ENCODE results near the gene HNRNPH1. TPM values are rescaled to one million over a fixed set of nuclear protein-coding genes. Genes with fewer than 3 reads are reported as not detected.

HNRNPH1 gene
- total RNA-seq, 2 donors from 2014 or later = 335 to 732 TPM

- TF ChIP-seq, protein P1, sequence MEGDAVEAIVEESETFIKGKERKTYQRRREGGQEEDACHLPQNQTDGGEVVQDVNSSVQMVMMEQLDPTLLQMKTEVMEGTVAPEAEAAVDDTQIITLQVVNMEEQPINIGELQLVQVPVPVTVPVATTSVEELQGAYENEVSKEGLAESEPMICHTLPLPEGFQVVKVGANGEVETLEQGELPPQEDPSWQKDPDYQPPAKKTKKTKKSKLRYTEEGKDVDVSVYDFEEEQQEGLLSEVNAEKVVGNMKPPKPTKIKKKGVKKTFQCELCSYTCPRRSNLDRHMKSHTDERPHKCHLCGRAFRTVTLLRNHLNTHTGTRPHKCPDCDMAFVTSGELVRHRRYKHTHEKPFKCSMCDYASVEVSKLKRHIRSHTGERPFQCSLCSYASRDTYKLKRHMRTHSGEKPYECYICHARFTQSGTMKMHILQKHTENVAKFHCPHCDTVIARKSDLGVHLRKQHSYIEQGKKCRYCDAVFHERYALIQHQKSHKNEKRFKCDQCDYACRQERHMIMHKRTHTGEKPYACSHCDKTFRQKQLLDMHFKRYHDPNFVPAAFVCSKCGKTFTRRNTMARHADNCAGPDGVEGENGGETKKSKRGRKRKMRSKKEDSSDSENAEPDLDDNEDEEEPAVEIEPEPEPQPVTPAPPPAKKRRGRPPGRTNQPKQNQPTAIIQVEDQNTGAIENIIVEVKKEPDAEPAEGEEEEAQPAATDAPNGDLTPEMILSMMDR (IDR thresholded peaks at IDR 0.05) = no peak
- TF ChIP-seq POLR2A (IDR thresholded peaks at IDR 0.05) = no peak
- ATAC-seq (no peak), DNase-seq (no peak)
- H3K36me3 ChIP-seq (replicated peaks in 1 of 2; ENCODE audit: insufficient read depth in 1 of 2, low read depth in 2 of 2) = peaks cover 10 to 53% of the 10 kb centered on the region in 2 donors
- H3K27ac ChIP-seq = no peak overlapping the region
- no peaks in the 10 kb centered on the region for H3K27me3 ChIP-seq
- 86 to 95% methylated on average over 7 to 13 of the region's 13 CpGs for WGBS, 2 donors
- no peak overlapping the region for H3K4me3 ChIP-seq
- no peaks in the 10 kb centered on the region for H3K4me1 ChIP-seq
- intact Hi-C loops (cut with DNase I) = no loop called here
- no peaks in the 10 kb centered on the region for H3K9me3 ChIP-seq
These were observed 27.1 kb downstream of the HNRNPH1 start for GRCh38 chr5:179596421-179596820.

DNA sequence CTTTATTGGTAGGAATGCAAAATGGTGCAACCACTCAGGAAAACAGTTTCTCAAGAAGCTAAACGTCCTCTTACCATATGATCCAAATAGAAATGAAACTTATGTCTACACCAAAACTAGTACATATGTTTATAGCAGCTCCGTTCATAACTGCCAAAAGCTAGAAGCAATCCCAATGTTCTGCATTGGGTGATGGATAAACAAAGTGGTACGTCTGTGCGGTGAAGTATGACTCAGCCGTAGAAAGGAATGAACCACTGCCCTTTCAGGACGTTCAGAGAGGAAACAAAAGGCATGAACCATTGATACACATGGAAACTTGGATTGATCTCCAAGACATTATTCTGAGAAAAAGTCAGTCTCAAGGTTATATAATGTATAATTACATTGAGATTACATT is 27.6 kb downstream of the HNRNPH1 start:
- TF ChIP-seq POLR2A (IDR thresholded peaks at IDR 0.05) = no peak
- TF ChIP-seq, protein P1 (IDR thresholded peaks at IDR 0.05) = no peak
- ATAC-seq (no peak), DNase-seq (no peak)
- intact Hi-C loops (cut with DNase I) = no loop called here
- WGBS, 2 donors = 82 to 84% methylated on average over 6 of the region's 6 CpGs
- Histone ChIP-seq H3K27ac (no peak overlapping the region), H3K27me3 (no peaks in the 10 kb centered on the region), H3K4me3 (no peak overlapping the region), H3K36me3 (replicated peaks in 1 of 2; ENCODE audit: insufficient read depth in 1 of 2, low read depth in 2 of 2) (peaks cover 10 to 53% of the 10 kb centered on the region in 2 donors), H3K9me3 (no peaks in the 10 kb centered on the region), H3K4me1 (no peaks in the 10 kb centered on the region)

GRCh38 chr5:179588166-179588565 is 35.3 kb downstream of the HNRNPH1 start:
- ATAC-seq (no peak), DNase-seq (no peak)
- Histone ChIP-seq H3K4me3 (no peak overlapping the region), H3K9me3 (no peaks in the 10 kb centered on the region), H3K27ac (no peak overlapping the region), H3K27me3 (no peaks in the 10 kb centered on the region), H3K36me3 (replicated peaks in 1 of 2; ENCODE audit: insufficient read depth in 1 of 2, low read depth in 2 of 2) (peaks cover 8 to 29% of the 10 kb centered on the region in 2 donors), H3K4me1 (no peaks in the 10 kb centered on the region)
- intact Hi-C loops (cut with DNase I) = no loop called here
- TF ChIP-seq, protein P1 (IDR thresholded peaks at IDR 0.05) = no peak
- no peak for TF ChIP-seq POLR2A (IDR thresholded peaks at IDR 0.05)
- WGBS, 2 donors = 72 to 87% methylated on average over 3 of the region's 3 CpGs

DNA sequence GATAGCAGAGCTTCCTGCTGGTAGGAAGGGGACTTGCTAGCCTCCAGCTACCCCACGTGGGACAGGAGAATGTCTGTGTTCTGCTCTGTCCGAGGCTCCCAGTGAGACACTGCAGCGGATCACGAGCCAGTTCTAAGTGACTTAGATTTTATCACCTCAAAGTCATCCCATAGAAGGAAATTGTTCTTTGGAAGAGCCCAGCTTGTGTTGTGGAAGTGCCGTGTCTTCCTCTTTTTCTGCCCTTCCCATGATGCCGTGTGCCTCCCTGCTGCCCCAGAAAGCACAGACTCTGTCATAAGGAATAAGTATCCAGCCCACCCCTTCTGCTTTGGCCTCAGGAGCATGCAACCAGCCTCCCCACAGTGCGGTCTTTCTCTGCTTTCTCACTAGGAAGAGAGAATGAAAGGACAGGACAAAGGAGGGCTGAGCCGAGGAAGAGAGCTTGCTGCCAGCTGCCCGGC is 37.5 kb downstream of the HNRNPH1 start:
- intact Hi-C loops (cut with DNase I) = no loop called here
- Histone ChIP-seq H3K36me3 (replicated peaks in 1 of 2; ENCODE audit: insufficient read depth in 1 of 2, low read depth in 2 of 2) (peaks cover 4 to 21% of the 10 kb centered on the region in 2 donors), H3K4me3 (no peak overlapping the region), H3K4me1 (no peaks in the 10 kb centered on the region), H3K27me3 (no peaks in the 10 kb centered on the region), H3K9me3 (no peaks in the 10 kb centered on the region), H3K27ac (no peak overlapping the region)
- 77 to 90% methylated on average over 6 to 9 of the region's 9 CpGs for WGBS, 2 donors
- DNase-seq = no peak
- ATAC-seq = no peak
- TF ChIP-seq, protein P1 (IDR thresholded peaks at IDR 0.05) = no peak
- TF ChIP-seq POLR2A (IDR thresholded peaks at IDR 0.05) = no peak

DNA sequence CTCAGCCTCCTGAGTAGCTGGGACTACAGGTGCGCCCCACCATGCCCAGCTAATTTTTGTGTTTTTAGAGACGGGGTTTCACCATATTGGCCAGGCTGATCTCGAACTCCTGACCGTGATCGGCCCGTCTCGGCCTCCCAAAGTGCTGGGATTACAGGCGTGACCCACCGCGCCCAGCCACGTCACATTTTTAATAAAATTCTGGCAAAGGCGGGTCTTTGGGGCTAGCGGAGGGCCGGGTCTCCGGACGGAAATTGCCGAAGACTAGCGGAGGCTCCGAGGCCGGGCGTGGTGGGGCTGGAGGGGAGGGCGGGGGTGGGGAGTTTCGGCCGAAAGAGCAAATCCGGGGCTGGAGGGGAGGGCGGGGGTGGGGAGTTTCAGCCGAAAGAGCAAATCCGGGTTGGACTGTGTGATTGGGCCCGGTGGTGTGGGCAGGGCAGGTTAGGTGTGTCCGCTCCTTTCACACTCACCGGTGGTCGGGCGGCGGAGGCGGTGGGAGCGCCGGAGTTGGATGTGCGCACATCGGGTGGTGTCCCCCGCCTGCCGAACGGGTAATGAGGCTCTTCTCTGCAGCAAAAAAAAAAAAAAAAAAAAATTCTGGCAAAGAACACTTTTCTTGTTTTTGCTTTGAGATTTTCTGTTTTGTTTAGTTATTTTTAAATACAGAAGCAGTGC is 46.0 kb downstream of the HNRNPH1 start:
- Histone ChIP-seq H3K36me3 (replicated peaks in 1 of 2; ENCODE audit: insufficient read depth in 1 of 2, low read depth in 2 of 2) (peaks cover 0 to 12% of the 10 kb centered on the region in 2 donors), H3K27ac (no peak overlapping the region), H3K4me3 (no peak overlapping the region), H3K9me3 (no peaks in the 10 kb centered on the region), H3K4me1 (no peaks in the 10 kb centered on the region), H3K27me3 (no peaks in the 10 kb centered on the region)
- TF ChIP-seq POLR2A (IDR thresholded peaks at IDR 0.05) = no peak
- TF ChIP-seq, protein P1 (IDR thresholded peaks at IDR 0.05) = no peak
- 96 to 98% methylated on average over 26 to 42 of the region's 42 CpGs for WGBS, 2 donors
- DNase-seq (no peak), ATAC-seq (no peak)
- intact Hi-C loops (cut with DNase I) = no loop called here
